Endothelial cell of umbilical vein (primary cell): Measurements from ENCODE around the gene DIAPH1. TPM values are rescaled to one million over a fixed set of nuclear protein-coding genes. Genes with fewer than 3 reads are reported as not detected.

ENCODE experiments used
- BruUV-seq: library from RNA; stranded (reverse); fragments of 400-500 nt; replicated peaks from 2 replicates; lab custom pipeline; 2021; lab: Mats Ljungman, UMichigan
- CTCF ChIA-PET: fragments of 300-600, 350-600 bp; sonication (Branson Sonifier 250); formaldehyde crosslinking; loops from one replicate; lab custom pipeline; 2021; ENCODE audit warnings: antibody characterized with exemption, inconsistent platforms; lab: Charles Lee
- POLR2A ChIA-PET: fragments of 300-600, 350-600 bp; sonication (Branson Sonifier 250); formaldehyde crosslinking; loops from one replicate; lab custom pipeline; 2021; ENCODE audit warnings: antibody characterized with exemption, inconsistent platforms; lab: Charles Lee
- DNase-seq: peaks from one replicate; pipeline ENCODE4 v3.0.0-alpha.2; 2011; ENCODE audit warnings: low read depth, low spot score
- FAIRE-seq: peaks from 2 replicates; lab custom pipeline; 2011; peaks lifted over from hg19 to GRCh38; lab: Jason Lieb, UNC
- H2AFZ ChIP-seq: 2 replicates; pipeline ENCODE4 v1.6.0; 2012; ENCODE audit warnings: low read depth, low read length, control low read depth, inconsistent platforms
- H3K27ac ChIP-seq: 2 replicates; pipeline ENCODE4 v1.5.1; 2011; ENCODE audit warnings: low read depth, mild to moderate bottlenecking, control low read depth, low read length, moderate library complexity; ENCODE audit not compliant: insufficient read depth
- H3K27me3 ChIP-seq, 2 experiments: 2 replicates each; pipeline versions ENCODE4 v1.6.0 to v1.6.1; 2011; ENCODE audit warnings: low read length in 2 of 2, mixed read lengths in 1 of 2; ENCODE audit not compliant: control insufficient read depth in 2 of 2, insufficient read depth in 2 of 2
- H3K36me3 ChIP-seq, 2 experiments: 2 replicates in 1 of 2; 3 replicates in 1 of 2; pipeline ENCODE4 v1.5.1; 2011; ENCODE audit warnings: low read length in 2 of 2, mild to moderate bottlenecking in 1 of 2, moderate library complexity in 1 of 2; ENCODE audit not compliant: control insufficient read depth in 2 of 2, insufficient read depth in 2 of 2; ENCODE audit errors: extremely low read depth in 1 of 2
- H3K4me1 ChIP-seq: 3 replicates; pipeline ENCODE4 v1.5.1; 2011; ENCODE audit warnings: mild to moderate bottlenecking, low read length; ENCODE audit not compliant: control insufficient read depth, insufficient read depth; ENCODE audit errors: extremely low read depth
- H3K4me2 ChIP-seq: 2 replicates; pipeline ENCODE4 v1.6.1; 2011; ENCODE audit warnings: low read length, control low read depth, mixed read lengths; ENCODE audit not compliant: insufficient read depth
- H3K4me3 ChIP-seq, 3 experiments: fragments of 200-600 bp in 1 of 3; sonication (generic), shearing (Covaris generic) in 1 of 3; replicated peaks in 1 of 3; 2 replicates each; pipeline ENCODE4 v1.5.1; 2011 to 2016; ENCODE audit warnings: control low read depth in 3 of 3, low read length in 3 of 3, mild to moderate bottlenecking in 2 of 3, inconsistent platforms in 1 of 3, low read depth in 1 of 3, moderate library complexity in 1 of 3; ENCODE audit not compliant: insufficient read depth in 1 of 3
- H3K79me2 ChIP-seq: 2 replicates; pipeline ENCODE4 v1.6.0; 2012; ENCODE audit warnings: low read length, inconsistent platforms; ENCODE audit not compliant: control insufficient read depth, insufficient read depth
- H3K9ac ChIP-seq: replicated peaks from 2 replicates; pipeline ENCODE3; 2011; ENCODE audit warnings: low read length, control low read depth; ENCODE audit not compliant: insufficient read depth; ENCODE audit errors: extremely low read depth
- H3K9me1 ChIP-seq: replicated peaks from 3 replicates; pipeline ENCODE4 v1.6.0; 2011; ENCODE audit warnings: mild to moderate bottlenecking, low read length; ENCODE audit not compliant: control insufficient read depth, insufficient read depth; ENCODE audit errors: extremely low read depth
- H3K9me3 ChIP-seq: replicated peaks from 2 replicates; pipeline ENCODE4 v1.5.1; 2012; ENCODE audit warnings: low read length, inconsistent platforms; ENCODE audit not compliant: control insufficient read depth, insufficient read depth
- H4K20me1 ChIP-seq: replicated peaks from 2 replicates; pipeline ENCODE3; 2011; ENCODE audit warnings: mild to moderate bottlenecking, low read length; ENCODE audit not compliant: control insufficient read depth, insufficient read depth; ENCODE audit errors: extremely low read depth
- EZH2 ChIP-seq: IDR thresholded peaks from 2 replicates; pipeline ENCODE4 v1.6.1; 2012; ENCODE audit warnings: borderline replicate concordance, low read depth, mild to moderate bottlenecking, moderate library complexity, low read length, inconsistent platforms; ENCODE audit not compliant: severe bottlenecking
- FOS ChIP-seq: IDR thresholded peaks from 2 replicates; pipeline ENCODE4 v1.6.1; 2011; ENCODE audit warnings: mild to moderate bottlenecking, low read length, moderate library complexity, borderline replicate concordance; ENCODE audit not compliant: insufficient read depth
- GATA2 ChIP-seq: IDR thresholded peaks from 2 replicates; pipeline ENCODE4 v1.7.0; 2011; ENCODE audit warnings: low read depth, mild to moderate bottlenecking, moderate library complexity, mixed read lengths, low read length; ENCODE audit not compliant: insufficient read length, insufficient read depth
- JUN ChIP-seq: IDR thresholded peaks from 2 replicates; pipeline ENCODE4 v1.6.1; 2011; ENCODE audit warnings: borderline replicate concordance, low read depth; ENCODE audit not compliant: insufficient read length, insufficient read depth
- MYC ChIP-seq: IDR thresholded peaks from one replicate; pipeline ENCODE4 v1.6.1; 2011; ENCODE audit warnings: mild to moderate bottlenecking, low read depth, low read length
- POLR2A ChIP-seq: IDR thresholded peaks from 2 replicates; pipeline ENCODE4 v1.6.1; 2012; ENCODE audit warnings: low read depth, mild to moderate bottlenecking, control low read depth, low read length
- POLR2AphosphoS5 ChIP-seq: IDR thresholded peaks from 2 replicates; pipeline ENCODE4 v1.6.1; 2012; ENCODE audit warnings: low read depth, mild to moderate bottlenecking, control low read depth, low read length, moderate library complexity; ENCODE audit not compliant: insufficient read depth
- dilution Hi-C: fragments of 300-500 bp; cut with MboI; formaldehyde crosslinking; loops from one replicate; pipeline ENCODE4 v1.15.0; 2019; ENCODE audit warnings: low sequenced_read_pairs; ENCODE audit not compliant: extremely low pct_ligation_motif_present
- intact Hi-C: fragments of 100-400 bp; cut with micrococcal nuclease; formaldehyde crosslinking; loops from one replicate; pipeline ENCODE4 v1.10.0; 2022
- polyA plus RNA-seq, 4 experiments: library from polyadenylated mRNA; depleted of rRNA in 3 of 4; stranded (reverse) in 3 of 4; unstranded in 1 of 4; fragments of >200 nt; gene quantifications; 2 replicates each; pipeline versions ENCODE4 v1.2.1 to v1.2.3, GENCODE V29; 2011 to 2012; ENCODE audit warnings: missing spikeins in 1 of 4
- small RNA-seq: library from RNA; depleted of rRNA; stranded (forward); fragments of <200 nt; gene quantifications from one replicate; pipeline ENCODE3, GENCODE V24; 2012; ENCODE audit warnings: low replicate concordance, low read depth; ENCODE audit not compliant: insufficient read depth, insufficient read length
- total RNA-seq: library from RNA; stranded (reverse); gene quantifications from 2 replicates; pipeline ENCODE4 v1.2.3, GENCODE V29; 2021
- TF ChIP-seq, protein P1 (sequence below): IDR thresholded peaks from 2 replicates; pipeline ENCODE4 v1.6.1; 2011; ENCODE audit not compliant: insufficient read depth, insufficient read length
- TF ChIP-seq, protein P2 (sequence below), 2 donors: IDR thresholded peaks; 1 replicate in 1 of 2; 2 replicates in 1 of 2; pipeline ENCODE4 v1.5.1; 2011; ENCODE audit warnings: low read length in 2 of 2, mild to moderate bottlenecking in 2 of 2, moderate library complexity in 2 of 2, control low read depth in 1 of 2, inconsistent platforms in 1 of 2, low read depth in 1 of 2; ENCODE audit not compliant: insufficient read depth in 1 of 2; ENCODE audit errors: extremely low read depth in 1 of 2

DIAPH1 gene
- total and polyA plus RNA-seq, 2 donors (not counting 3 experiments of a cell fraction or from before 2014, with no cell fraction given) = 68.6 to 105 TPM

- Histone ChIP-seq H3K27me3 (no peaks in the 10 kb centered on the region), H3K27ac (no peak overlapping the region), H3K4me2 (no peak overlapping the region), H3K9ac (no peak overlapping the region), H3K9me1 (no peaks in the 10 kb centered on the region), H3K9me3 (no peaks in the 10 kb centered on the region), H2AFZ (no peak overlapping the region), H3K4me1 (no peaks in the 10 kb centered on the region), H3K4me3 (no peak overlapping the region), H4K20me1 (no peaks in the 10 kb centered on the region), H3K79me2 (no peaks in the 10 kb centered on the region), H3K36me3 (no peaks in the 10 kb centered on the region)
- ChIA-PET CTCF (interaction anchor here (0.7 to 1.5 kb wide), 4 partner anchors 10 to 35 kb away, joined by 3 to 5 read pairs (median 3); partner anchors contain the start of gene PCDHGA12), POLR2A (no interaction called here)
- TF ChIP-seq, protein P1, sequence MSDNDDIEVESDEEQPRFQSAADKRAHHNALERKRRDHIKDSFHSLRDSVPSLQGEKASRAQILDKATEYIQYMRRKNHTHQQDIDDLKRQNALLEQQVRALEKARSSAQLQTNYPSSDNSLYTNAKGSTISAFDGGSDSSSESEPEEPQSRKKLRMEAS = no peak
- no peak for TF ChIP-seq EZH2
- no peak for TF ChIP-seq POLR2AphosphoS5
- TF ChIP-seq GATA2 = no peak
- TF ChIP-seq MYC = no peak
- no peak for TF ChIP-seq JUN
- TF ChIP-seq, protein P2, sequence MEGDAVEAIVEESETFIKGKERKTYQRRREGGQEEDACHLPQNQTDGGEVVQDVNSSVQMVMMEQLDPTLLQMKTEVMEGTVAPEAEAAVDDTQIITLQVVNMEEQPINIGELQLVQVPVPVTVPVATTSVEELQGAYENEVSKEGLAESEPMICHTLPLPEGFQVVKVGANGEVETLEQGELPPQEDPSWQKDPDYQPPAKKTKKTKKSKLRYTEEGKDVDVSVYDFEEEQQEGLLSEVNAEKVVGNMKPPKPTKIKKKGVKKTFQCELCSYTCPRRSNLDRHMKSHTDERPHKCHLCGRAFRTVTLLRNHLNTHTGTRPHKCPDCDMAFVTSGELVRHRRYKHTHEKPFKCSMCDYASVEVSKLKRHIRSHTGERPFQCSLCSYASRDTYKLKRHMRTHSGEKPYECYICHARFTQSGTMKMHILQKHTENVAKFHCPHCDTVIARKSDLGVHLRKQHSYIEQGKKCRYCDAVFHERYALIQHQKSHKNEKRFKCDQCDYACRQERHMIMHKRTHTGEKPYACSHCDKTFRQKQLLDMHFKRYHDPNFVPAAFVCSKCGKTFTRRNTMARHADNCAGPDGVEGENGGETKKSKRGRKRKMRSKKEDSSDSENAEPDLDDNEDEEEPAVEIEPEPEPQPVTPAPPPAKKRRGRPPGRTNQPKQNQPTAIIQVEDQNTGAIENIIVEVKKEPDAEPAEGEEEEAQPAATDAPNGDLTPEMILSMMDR (IDR thresholded peaks at IDR 0.05; ENCODE audit: extremely low read depth in 1 of 2, insufficient read depth in 1 of 2, low read depth in 1 of 2, low read length in 2 of 2) = no peak
- no peak for TF ChIP-seq FOS
- no peak for TF ChIP-seq POLR2A
- no peak for DNase-seq
- dilution Hi-C loops = no loop called here
- no TSS peak for BruUV-seq
- intact Hi-C loops = no loop called here
- FAIRE-seq = no peak
Measured at GRCh38 chr5:141465351-141465750, 153.4 kb downstream of the DIAPH1 start.

Small RNA genes within 50 kb of the gene (small RNA-seq; reads per million reads assigned to genes)
- gene RPS27AP10 = not detected

Other genes starting within 250 kb of the DIAPH1 start
- 1.7 and 2.0 TPM in 2 replicates for gene PCDHGB3, start 248.8 kb downstream of the DIAPH1 start, total RNA-seq
- 1.4 and 1.8 TPM in 2 replicates for gene PCDHGB3, start 248.8 kb downstream of the DIAPH1 start, polyA plus RNA-seq
- 2.7 and 2.9 TPM in 2 replicates for gene PCDHGA6, start 245.1 kb downstream of the DIAPH1 start, total RNA-seq
- 2.6 and 2.7 TPM in 2 replicates for gene PCDHGA6, start 245.1 kb downstream of the DIAPH1 start, polyA plus RNA-seq
- gene PCDHGA7, start 236.3 kb downstream of the DIAPH1 start, total RNA-seq = 1.5 and 1.8 TPM in 2 replicates
- 0.68 and 0.84 TPM in 2 replicates for gene PCDHGA7, start 236.3 kb downstream of the DIAPH1 start, polyA plus RNA-seq
- gene PCDHGB4, start 231.3 kb downstream of the DIAPH1 start, total RNA-seq = 4.4 and 6.5 TPM in 2 replicates
- 6.9 and 8.1 TPM in 2 replicates for gene PCDHGB4, start 231.3 kb downstream of the DIAPH1 start, polyA plus RNA-seq
- 0.53 and 0.95 TPM in 2 replicates for gene PCDHGA8, start 226.4 kb downstream of the DIAPH1 start, total RNA-seq
- 0.43 and 0.44 TPM in 2 replicates for gene PCDHGA8, start 226.4 kb downstream of the DIAPH1 start, polyA plus RNA-seq
- 11.4 and 14.4 TPM in 2 replicates for gene PCDHGB5, start 221.1 kb downstream of the DIAPH1 start, total RNA-seq
- gene PCDHGB5, start 221.1 kb downstream of the DIAPH1 start, polyA plus RNA-seq = 7.9 and 10.1 TPM in 2 replicates
- 3.5 and 3.9 TPM in 2 replicates for gene PCDHGA9, start 216.2 kb downstream of the DIAPH1 start, total RNA-seq
- 1.1 and 1.2 TPM in 2 replicates for gene PCDHGA9, start 216.2 kb downstream of the DIAPH1 start, polyA plus RNA-seq
- 4.8 and 4.9 TPM in 2 replicates for gene PCDHGB6, start 211.0 kb downstream of the DIAPH1 start, total RNA-seq
- 2.2 and 2.3 TPM in 2 replicates for gene PCDHGB6, start 211.0 kb downstream of the DIAPH1 start, polyA plus RNA-seq
- gene PCDHGA10, start 206.0 kb downstream of the DIAPH1 start, total RNA-seq = 4.4 and 5.8 TPM in 2 replicates
- gene PCDHGA10, start 206.0 kb downstream of the DIAPH1 start, polyA plus RNA-seq = 3.6 and 3.7 TPM in 2 replicates
- 12.6 and 13.0 TPM in 2 replicates for gene PCDHGB7, start 201.3 kb downstream of the DIAPH1 start, total RNA-seq
- gene PCDHGB7, start 201.3 kb downstream of the DIAPH1 start, polyA plus RNA-seq = 6.5 and 6.9 TPM in 2 replicates
- 10.3 and 11.5 TPM in 2 replicates for gene PCDHGA11, start 197.9 kb downstream of the DIAPH1 start, total RNA-seq
- gene PCDHGA11, start 197.9 kb downstream of the DIAPH1 start, polyA plus RNA-seq = 8.0 and 8.1 TPM in 2 replicates
- 7.6 and 9.9 TPM in 2 replicates for gene PCDHGA12, start 188.5 kb downstream of the DIAPH1 start, total RNA-seq
- gene PCDHGA12, start 188.5 kb downstream of the DIAPH1 start, polyA plus RNA-seq = 3.2 and 4.2 TPM in 2 replicates
- gene PCDHGC3, start 143.0 kb downstream of the DIAPH1 start, total RNA-seq = 25.4 and 36.1 TPM in 2 replicates
- gene PCDHGC3, start 143.0 kb downstream of the DIAPH1 start, polyA plus RNA-seq = 9.2 and 14.9 TPM in 2 replicates
- gene PCDHGC4, start 134.0 kb downstream of the DIAPH1 start, total RNA-seq = 0.90 and 2.1 TPM in 2 replicates
- 0.25 and 0.32 TPM in 2 replicates for gene PCDHGC4, start 134.0 kb downstream of the DIAPH1 start, polyA plus RNA-seq
- 0.60 and 1.2 TPM in 2 replicates for gene PCDHGC5, start 129.9 kb downstream of the DIAPH1 start, total RNA-seq
- 0.21 and 0.48 TPM in 2 replicates for gene PCDHGC5, start 129.9 kb downstream of the DIAPH1 start, polyA plus RNA-seq
- gene HDAC3, start 17.8 kb upstream of the DIAPH1 start, total RNA-seq = 58.5 and 60.2 TPM in 2 replicates
- gene HDAC3, start 17.8 kb upstream of the DIAPH1 start, polyA plus RNA-seq = 74.7 and 75.5 TPM in 2 replicates
- gene RELL2, start 18.0 kb upstream of the DIAPH1 start, total RNA-seq = 3.1 and 3.6 TPM in 2 replicates
- 3.4 and 4.8 TPM in 2 replicates for gene RELL2, start 18.0 kb upstream of the DIAPH1 start, polyA plus RNA-seq
- gene FCHSD1, start 32.4 kb upstream of the DIAPH1 start, total RNA-seq = 37.0 and 37.1 TPM in 2 replicates
- gene FCHSD1, start 32.4 kb upstream of the DIAPH1 start, polyA plus RNA-seq = 34.8 and 35.1 TPM in 2 replicates
- 136 and 142 TPM in 2 replicates for gene ARAP3, start 63.2 kb upstream of the DIAPH1 start, total RNA-seq
- 60.6 and 62.1 TPM in 2 replicates for gene ARAP3, start 63.2 kb upstream of the DIAPH1 start, polyA plus RNA-seq